Glutamatergic neuron (in vitro differentiated cells): ENCODE data around the gene EML6. TPM values are rescaled to one million over a fixed set of nuclear protein-coding genes. Genes with fewer than 3 reads are reported as not detected.

Experiments used
- DNase-seq: peaks from one replicate; pipeline ENCODE4 v3.0.0; 2022
- H3K27ac Mint-ChIP-seq: one replicate; pipeline ENCODE4 v1.8.0; 2020; ENCODE audit warnings: mild to moderate bottlenecking, mixed read lengths, inconsistent platforms; ENCODE audit not compliant: unreplicated experiment
- H3K27me3 Mint-ChIP-seq: one replicate; pipeline ENCODE4 v1.8.0; 2020; ENCODE audit warnings: mild to moderate bottlenecking, moderate library complexity, mixed read lengths, inconsistent platforms; ENCODE audit not compliant: unreplicated experiment
- H3K36me3 Mint-ChIP-seq: one replicate; pipeline ENCODE4 v1.8.0; 2020; ENCODE audit warnings: mild to moderate bottlenecking, mixed read lengths, inconsistent platforms; ENCODE audit not compliant: unreplicated experiment
- H3K4me1 Mint-ChIP-seq: one replicate; pipeline ENCODE4 v1.8.0; 2020; ENCODE audit warnings: mild to moderate bottlenecking, low read depth, mixed read lengths, inconsistent platforms; ENCODE audit not compliant: unreplicated experiment
- H3K4me3 Mint-ChIP-seq: one replicate; pipeline ENCODE4 v1.8.0; 2020; ENCODE audit warnings: mild to moderate bottlenecking, mixed read lengths, inconsistent platforms; ENCODE audit not compliant: unreplicated experiment
- H3K9me3 Mint-ChIP-seq: one replicate; pipeline ENCODE4 v1.8.0; 2020; ENCODE audit warnings: mild to moderate bottlenecking, moderate library complexity, mixed read lengths, inconsistent platforms; ENCODE audit not compliant: unreplicated experiment
- CTCF ChIP-seq: fragments of 200-600 bp; sonication (generic); IDR thresholded peaks from one replicate; pipeline ENCODE4 v1.5.0; 2021; ENCODE audit not compliant: partially characterized antibody, unreplicated experiment
- total RNA-seq: library from RNA; stranded (reverse); fragmentation: NEBNext Ultra II Directional; extraction: Animal tissue kit (Norgen Biotek cat#: 25700); gene quantifications from one replicate; pipeline ENCODE4 v1.2.1, GENCODE V29; 2021; ENCODE audit not compliant: unreplicated experiment

The EML6 gene
- total RNA-seq, 1 donor from 2014 or later: 0.91 TPM

- H3K36me3 Mint-ChIP-seq: no peaks in the 10 kb centered on the region
- peaks cover 1% of the 10 kb centered on the region for H3K9me3 Mint-ChIP-seq
- peaks cover 3% of the 10 kb centered on the region for H3K27me3 Mint-ChIP-seq
- H3K4me1 Mint-ChIP-seq: peaks cover 8% of the 10 kb centered on the region
- no peak overlapping the region for H3K4me3 Mint-ChIP-seq
- no peak for TF ChIP-seq CTCF
- H3K27ac Mint-ChIP-seq: no peak overlapping the region
- no peak for DNase-seq
Measured at GRCh38 chr2:54901224-54901986, 177.9 kb downstream of the EML6 start.

- no peak overlapping the region for H3K27ac Mint-ChIP-seq
- no peak overlapping the region for H3K4me3 Mint-ChIP-seq
- H3K27me3 Mint-ChIP-seq: peaks cover 1% of the 10 kb centered on the region
- no peaks in the 10 kb centered on the region for H3K36me3 Mint-ChIP-seq
- no peaks in the 10 kb centered on the region for H3K9me3 Mint-ChIP-seq
- DNase-seq: no peak
- no peak for TF ChIP-seq CTCF
- H3K4me1 Mint-ChIP-seq: peaks cover 6% of the 10 kb centered on the region
Measured at GRCh38 chr2:54902763-54903162, 179.3 kb downstream of the EML6 start.

GRCh38 chr2:54903736-54904554 is 180.5 kb downstream of the EML6 start:
- peaks cover 5% of the 10 kb centered on the region for H3K4me1 Mint-ChIP-seq
- DNase-seq: no peak
- TF ChIP-seq CTCF: no peak
- H3K27ac Mint-ChIP-seq: no peak overlapping the region
- H3K4me3 Mint-ChIP-seq: no peak overlapping the region
- no peaks in the 10 kb centered on the region for H3K36me3 Mint-ChIP-seq
- peaks cover 1% of the 10 kb centered on the region for H3K9me3 Mint-ChIP-seq
- H3K27me3 Mint-ChIP-seq: peaks cover 1% of the 10 kb centered on the region

DNA sequence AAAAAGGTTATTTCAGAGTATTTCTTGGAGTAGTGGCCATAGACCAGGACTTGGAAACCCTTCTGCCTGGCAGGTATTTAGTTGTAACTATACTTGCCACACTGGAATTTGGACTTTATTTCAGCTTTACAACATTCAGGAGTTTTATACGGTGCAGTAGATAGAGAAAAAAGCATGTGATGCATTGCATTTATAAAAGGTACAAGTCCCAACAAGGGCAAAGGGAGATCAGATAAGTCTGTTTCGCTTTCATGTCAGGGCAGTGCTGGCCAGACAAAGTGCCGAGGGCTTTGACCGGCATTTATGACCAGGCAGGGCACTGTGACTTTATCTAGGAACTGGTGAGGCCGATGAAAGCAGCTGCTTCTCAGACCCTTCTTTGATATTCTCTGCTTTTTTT is 181.4 kb downstream of the EML6 start:
- no peak for DNase-seq
- H3K36me3 Mint-ChIP-seq: no peaks in the 10 kb centered on the region
- no peak overlapping the region for H3K4me3 Mint-ChIP-seq
- no peaks in the 10 kb centered on the region for H3K4me1 Mint-ChIP-seq
- H3K27ac Mint-ChIP-seq: no peak overlapping the region
- no peak for TF ChIP-seq CTCF
- peaks cover 1% of the 10 kb centered on the region for H3K9me3 Mint-ChIP-seq
- H3K27me3 Mint-ChIP-seq: peaks cover 1% of the 10 kb centered on the region

DNA sequence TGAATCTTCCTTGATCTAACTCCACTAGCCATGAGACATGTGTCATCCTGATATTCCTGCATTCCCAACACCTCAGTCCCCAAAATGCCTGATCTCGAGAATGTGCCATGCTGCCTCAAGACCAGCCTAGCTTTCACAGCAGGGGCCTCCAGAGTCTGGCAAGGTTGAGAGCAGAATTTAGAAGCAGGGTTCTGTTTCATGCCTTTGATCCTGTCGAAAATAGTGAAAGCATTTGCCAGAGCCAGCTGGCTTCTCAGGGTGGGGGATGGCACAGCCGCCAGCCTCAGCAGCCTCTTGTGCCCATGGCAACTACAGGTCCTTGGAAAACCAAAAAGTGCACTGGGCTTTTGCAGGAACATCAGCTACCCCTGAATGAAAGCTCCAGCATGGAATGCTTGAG is 183.3 kb downstream of the EML6 start:
- Mint-ChIP-seq H3K4me3 (no peak overlapping the region), H3K36me3 (no peaks in the 10 kb centered on the region), H3K27ac (no peak overlapping the region), H3K27me3 (peaks cover 1% of the 10 kb centered on the region), H3K4me1 (no peaks in the 10 kb centered on the region), H3K9me3 (peaks cover 1% of the 10 kb centered on the region)
- no peak for TF ChIP-seq CTCF
- DNase-seq: no peak
